Measurements from ENCODE around the gene FOXO3B.
"Not testable (repeated sequence)": the region's sequence is repeated elsewhere in the genome, so short reads cannot be mapped to it uniquely, and the experiment has no call there.

FOXO3B gene

GRCh38 chr17:18681767-18682571 is at the start of gene FOXO3B:
TSS of gene FOXO3B (minus strand) at chr17:18682314. CDS start at chr17:18681651, 663 bp downstream.
- DNase-seq: peak; percentile 80 to 88

GRCh38 chr17:18723509-18723908 is 41.4 kb upstream of the FOXO3B start:
- DNase-seq: not testable (repeated sequence)

DNA sequence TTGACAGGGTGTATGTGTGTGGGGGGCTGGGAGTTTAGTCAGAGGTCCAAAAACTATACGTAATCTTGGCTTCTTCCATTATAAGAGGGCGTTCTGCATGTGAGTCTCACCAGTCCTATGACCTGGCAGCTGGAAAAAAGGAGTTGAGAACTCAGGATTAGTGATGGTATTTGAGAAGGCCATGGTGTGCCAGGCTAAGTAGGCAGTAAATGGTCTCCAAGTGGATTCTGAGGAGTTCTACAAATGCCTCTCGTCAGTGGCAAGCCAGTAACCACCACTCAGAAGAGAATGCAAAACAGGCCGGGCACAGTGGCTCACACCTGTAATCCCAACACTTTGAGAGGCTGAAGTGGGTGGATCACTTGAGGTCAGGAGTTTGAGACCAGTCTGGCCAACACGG is 40.5 kb upstream of the FOXO3B start:
- not testable (repeated sequence) for DNase-seq

GRCh38 chr17:18721775-18722547 is 39.8 kb upstream of the FOXO3B start:
- not testable (repeated sequence) for DNase-seq

- not testable (repeated sequence) for DNase-seq
Observed at GRCh38 chr17:18719428-18720110, 37.5 kb upstream of the FOXO3B start.

DNA sequence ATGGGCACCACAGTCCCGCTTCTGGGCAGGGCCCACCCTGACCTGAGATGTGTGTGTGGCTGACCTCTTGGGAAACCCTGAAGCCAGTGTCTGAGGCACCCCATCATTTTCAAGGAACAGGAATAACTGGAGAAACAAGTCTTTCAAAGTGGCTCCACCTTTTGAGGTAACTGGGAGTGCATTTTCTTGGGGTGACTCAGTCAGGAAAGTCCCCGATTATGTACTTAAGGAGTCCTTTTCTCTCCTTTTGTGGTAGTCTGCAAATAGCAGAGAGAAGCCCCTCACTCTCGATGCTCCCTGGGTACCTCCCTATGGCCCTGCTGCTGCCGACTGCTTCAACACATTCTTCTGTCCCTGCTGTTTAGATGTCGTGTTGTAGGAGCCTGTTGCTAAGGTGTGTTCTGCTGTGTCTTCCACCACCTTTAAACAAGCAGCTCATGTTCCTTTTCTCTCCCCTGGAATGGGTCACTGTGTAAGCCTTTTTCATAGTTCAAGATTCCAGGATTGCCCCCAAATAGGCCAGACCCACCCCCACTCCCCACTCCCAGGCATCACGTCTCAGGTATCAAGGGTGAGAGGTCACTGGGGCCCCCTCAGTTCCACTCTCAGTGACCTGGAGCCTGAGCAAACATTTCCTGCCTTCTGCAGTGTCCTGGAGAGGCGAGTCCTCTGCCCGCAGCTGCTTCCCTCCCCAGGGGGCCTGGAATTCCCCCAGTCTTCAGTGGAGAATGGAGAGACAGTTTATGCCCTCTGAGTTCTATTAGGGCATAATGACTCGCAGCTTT is 36.7 kb upstream of the FOXO3B start:
- not testable (repeated sequence) for DNase-seq

GRCh38 chr17:18712354-18712999 is 30.4 kb upstream of the FOXO3B start:
- peak; percentile 61 to 69 for DNase-seq

DNA sequence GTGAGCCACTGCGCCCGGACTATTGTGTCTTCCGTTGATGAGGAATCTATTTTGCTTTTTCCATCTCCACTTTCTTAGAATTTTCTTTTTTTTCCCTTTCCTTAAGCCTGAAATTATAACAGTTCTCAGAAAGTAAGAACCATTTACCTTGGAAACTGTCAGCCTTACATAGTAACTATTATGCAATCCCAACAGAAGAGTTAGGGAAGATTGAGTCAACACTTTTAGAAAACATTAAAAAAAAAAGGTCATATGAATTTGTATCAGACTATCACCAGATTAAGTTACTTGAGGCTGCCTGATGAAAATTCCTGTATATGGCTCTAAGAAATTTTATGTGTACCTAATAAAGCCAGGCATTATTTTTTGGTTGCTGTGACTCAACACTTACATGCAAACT is 26.1 kb upstream of the FOXO3B start:
- DNase-seq: not testable (repeated sequence)

- not testable (repeated sequence) for DNase-seq
Observed at GRCh38 chr17:18705955-18706354, 23.8 kb upstream of the FOXO3B start.

DNA sequence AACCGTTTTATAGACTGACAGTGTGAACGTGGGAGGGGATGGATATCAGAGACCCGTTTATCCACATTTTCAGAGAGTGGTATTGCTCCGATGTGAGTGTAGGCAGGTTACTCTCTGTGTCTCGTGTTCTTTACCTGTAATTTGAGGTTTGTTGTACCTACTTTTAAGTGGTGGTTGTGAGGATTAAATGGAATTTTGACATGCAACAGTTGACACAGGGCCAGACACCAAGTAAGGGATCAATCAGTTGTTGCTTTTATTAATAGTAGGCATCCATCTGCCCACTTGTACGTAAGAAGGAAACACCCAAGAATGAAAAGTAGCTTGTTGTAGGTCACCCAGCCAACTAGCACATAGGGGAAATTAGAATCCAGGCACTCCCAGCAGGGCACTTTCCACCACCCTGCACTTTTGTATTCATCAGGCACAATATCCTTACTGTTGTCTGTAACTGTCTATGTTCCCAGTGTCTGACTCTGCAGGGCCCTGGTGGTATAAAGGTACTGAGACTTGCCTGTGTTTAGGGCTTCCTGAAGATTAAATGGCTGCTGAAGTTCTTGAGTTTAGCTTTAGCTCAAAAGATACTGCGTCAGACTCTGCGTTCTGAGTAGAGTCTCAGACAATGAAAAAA is 16.5 kb upstream of the FOXO3B start:
- DNase-seq: not testable (repeated sequence)

- DNase-seq: not testable (repeated sequence)
Observed at GRCh38 chr17:18695143-18695542, 13.0 kb upstream of the FOXO3B start.

DNA sequence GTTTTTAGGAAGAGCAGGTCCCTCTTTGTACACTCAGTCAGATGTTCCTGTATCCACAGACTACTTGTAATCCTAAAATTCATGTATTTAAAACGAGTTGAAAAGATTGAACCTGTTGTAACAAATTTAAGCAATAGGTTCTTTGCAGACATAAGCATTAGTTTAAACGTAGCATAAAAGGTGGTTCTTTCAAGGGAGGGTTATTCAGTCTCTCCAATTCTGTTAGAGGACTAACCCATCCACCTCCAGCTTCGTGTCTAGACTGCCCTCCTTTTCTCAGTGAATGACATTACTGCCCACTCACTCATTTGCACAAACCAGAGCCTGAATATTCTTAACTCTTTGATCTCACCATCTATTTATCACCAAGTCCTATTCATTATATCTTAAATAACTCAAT is 554 bp upstream of the FOXO3B start:
- DNase-seq: peak in 1 of 2 donors; percentile 12

DNA sequence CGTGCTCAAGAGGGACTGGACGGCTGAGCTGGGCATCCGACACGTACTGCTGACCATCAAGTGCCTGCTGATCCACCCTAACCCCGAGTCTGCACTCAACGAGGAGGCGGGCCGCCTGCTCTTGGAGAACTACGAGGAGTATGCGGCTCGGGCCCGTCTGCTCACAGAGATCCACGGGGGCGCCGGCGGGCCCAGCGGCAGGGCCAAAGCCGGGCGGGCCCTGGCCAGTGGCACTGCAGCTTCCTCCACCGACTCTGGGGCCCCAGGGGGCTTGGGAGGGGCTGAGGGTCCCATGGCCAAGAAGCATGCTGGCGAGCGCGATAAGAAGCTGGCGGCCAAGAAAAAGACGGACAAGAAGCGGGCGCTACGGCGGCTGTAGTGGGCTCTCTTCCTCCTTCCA is 4.7 kb downstream of the FOXO3B start:
- DNase-seq: not testable (repeated sequence)

- not testable (repeated sequence) for DNase-seq
Observed at GRCh38 chr17:18676928-18677327, 5.2 kb downstream of the FOXO3B start.

GRCh38 chr17:18672395-18673227 is 9.5 kb downstream of the FOXO3B start:
- DNase-seq: not testable (repeated sequence)

- DNase-seq: not testable (repeated sequence)
Observed at GRCh38 chr17:18668625-18669024, 13.5 kb downstream of the FOXO3B start.

DNA sequence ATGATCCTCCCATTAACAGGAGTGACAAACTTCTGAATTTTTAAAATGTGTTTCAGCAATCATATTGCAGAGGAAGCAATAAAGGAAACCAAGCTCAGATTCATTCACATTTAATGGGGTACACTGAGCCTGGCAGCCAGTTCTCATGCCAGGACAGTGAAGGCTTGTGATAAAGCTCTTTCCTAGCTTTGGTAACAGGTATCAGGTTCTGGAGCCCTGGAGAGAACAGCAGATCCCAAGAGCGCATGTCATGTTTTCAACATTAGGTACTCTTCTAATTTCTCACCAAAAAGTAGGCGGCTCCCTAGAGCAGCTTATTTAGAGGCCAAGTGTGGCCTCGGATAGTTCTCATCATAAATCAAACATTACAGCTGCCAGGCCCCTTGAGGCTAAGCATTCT is 14.6 kb downstream of the FOXO3B start:
- DNase-seq: not testable (repeated sequence)

- not testable (repeated sequence) for DNase-seq
Observed at GRCh38 chr17:18666326-18666725, 15.8 kb downstream of the FOXO3B start.

DNA sequence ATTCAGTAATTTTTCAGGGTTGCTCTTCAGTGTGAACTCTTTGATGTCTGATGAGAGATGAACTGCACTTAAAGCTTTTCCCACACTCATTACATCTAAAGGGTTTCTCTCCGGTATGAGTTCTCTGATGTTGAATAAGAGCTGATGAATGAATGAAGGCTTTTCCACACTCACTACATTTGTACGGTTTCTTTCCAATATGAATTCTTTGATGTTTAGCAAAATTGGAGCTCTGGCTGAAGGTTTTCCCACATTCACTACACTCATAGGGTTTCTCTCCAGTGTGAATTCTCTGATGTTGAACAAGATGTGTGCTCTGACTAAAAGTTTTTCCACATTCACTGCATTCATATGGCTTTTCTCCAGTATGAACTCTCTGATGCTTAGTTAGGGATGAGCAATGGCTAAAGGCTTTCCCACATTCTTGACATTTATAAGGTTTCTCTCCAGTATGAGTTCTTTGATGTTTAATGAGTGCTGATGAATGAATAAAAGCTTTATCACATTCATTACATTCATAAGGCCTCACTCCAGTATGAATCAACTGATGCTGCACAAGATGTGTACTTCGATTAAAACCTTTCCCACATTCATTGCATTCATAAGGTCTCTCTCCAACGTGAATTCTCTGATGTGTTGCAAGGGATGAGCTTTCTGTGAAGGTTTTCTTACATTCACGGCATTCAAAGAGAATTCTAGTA is 20.0 kb downstream of the FOXO3B start:
- not testable (repeated sequence) for DNase-seq

DNA sequence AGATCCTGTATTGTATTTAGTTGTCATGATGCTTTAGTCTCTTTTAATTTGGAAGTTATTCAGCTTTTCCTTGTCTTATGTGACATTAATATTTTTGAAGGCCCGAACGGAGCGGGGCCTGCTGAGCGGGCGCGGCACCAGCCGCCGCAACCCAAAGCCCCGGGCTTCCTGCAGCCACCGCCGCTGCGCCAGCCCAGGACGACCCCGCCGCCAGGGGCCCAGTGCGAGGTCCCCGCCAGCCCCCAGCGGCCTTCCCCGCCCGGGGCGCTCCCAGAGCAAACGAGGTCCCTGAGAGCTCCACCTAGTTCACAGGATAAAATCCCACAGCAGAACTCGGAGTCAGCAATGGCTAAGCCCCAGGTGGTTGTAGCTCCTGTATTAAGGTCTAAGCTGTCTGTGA is 32.0 kb downstream of the FOXO3B start:
- DNase-seq: not testable (repeated sequence)
